SU-DHL-6 (cell line): Measurements from ENCODE around the gene ADD3.

Experiments
- H2AFZ ChIP-seq: fragments of 200-600 bp; sonication (generic); 2 replicates; pipeline ENCODE4 v1.6.1; 2014; ENCODE audit warnings: low read depth, mild to moderate bottlenecking, moderate library complexity, mixed read lengths, antibody characterized with exemption, low read length; ENCODE audit not compliant: severe bottlenecking
- H3F3A ChIP-seq: fragments of 200-600 bp; shearing (Covaris generic); 2 replicates; pipeline ENCODE4 v1.6.0; 2016; ENCODE audit warnings: antibody characterized with exemption, mild to moderate bottlenecking; ENCODE audit not compliant: insufficient read depth
- H3K27ac ChIP-seq: fragments of 200-600 bp; sonication (generic); 2 replicates; pipeline ENCODE4 v1.5.1; 2016; ENCODE audit warnings: low read depth, mild to moderate bottlenecking, low read length, moderate library complexity, mixed read lengths
- H3K27me3 ChIP-seq: fragments of 200-600 bp; sonication (generic), shearing (Covaris generic); 2 replicates; pipeline ENCODE4 v1.6.0; 2014; ENCODE audit warnings: mild to moderate bottlenecking, low read length
- H3K36me3 ChIP-seq: fragments of 200-600 bp; sonication (generic); 2 replicates; pipeline ENCODE4 v1.6.1; 2014; ENCODE audit warnings: mild to moderate bottlenecking, low read length, mixed read lengths
- H3K4me2 ChIP-seq: fragments of 300-600, 200-600 bp; shearing (Covaris generic), sonication (generic); 2 replicates; pipeline ENCODE4 v1.6.0; 2014; ENCODE audit warnings: low read length, low read depth, mild to moderate bottlenecking; ENCODE audit not compliant: poor library complexity, severe bottlenecking
- H3K4me3 ChIP-seq: fragments of 200-600 bp; sonication (generic); 2 replicates; pipeline ENCODE4 v1.5.1; 2014; ENCODE audit warnings: antibody characterized with exemption, low read length, mild to moderate bottlenecking, mixed read lengths; ENCODE audit not compliant: insufficient read depth, poor library complexity, severe bottlenecking
- H3K79me2 ChIP-seq: fragments of 200-600 bp; sonication (generic); 2 replicates; pipeline ENCODE4 v1.6.1; 2014; ENCODE audit warnings: mild to moderate bottlenecking, low read length, moderate library complexity; ENCODE audit not compliant: insufficient read depth
- H3K9ac ChIP-seq: fragments of 200-600 bp; sonication (generic); 2 replicates; pipeline ENCODE4 v1.7.0; 2014; ENCODE audit warnings: mild to moderate bottlenecking, low read length
- H3K9me2 ChIP-seq: fragments of 200-600 bp; sonication (generic); replicated peaks from 2 replicates; pipeline ENCODE4 v1.6.1; 2014; ENCODE audit warnings: low read length; ENCODE audit not compliant: insufficient read depth
- H3K9me3 ChIP-seq: fragments of 200-600 bp; sonication (generic); 2 replicates; pipeline ENCODE4 v1.6.1; 2014; ENCODE audit warnings: low read length, mixed read lengths; ENCODE audit not compliant: insufficient read depth
- H4K20me1 ChIP-seq: fragments of 200-600 bp; sonication (generic); 2 replicates; pipeline ENCODE4 v1.6.1; 2014; ENCODE audit warnings: low read depth, mild to moderate bottlenecking, antibody characterized with exemption, low read length, moderate library complexity, mixed read lengths
- EZH2phosphoT487 ChIP-seq: fragments of 200-600 bp; sonication (generic), shearing (Covaris generic); conservative IDR thresholded peaks from 2 replicates; pipeline ENCODE4 v1.6.1; 2018; ENCODE audit warnings: mild to moderate bottlenecking, antibody characterized with exemption, low read length, moderate library complexity, mixed read lengths
- TF ChIP-seq, protein P1 (sequence below): fragments of 200-600 bp; sonication (generic); IDR thresholded peaks from one replicate; pipeline ENCODE4 v1.5.1; 2017; ENCODE audit warnings: antibody characterized with exemption, mild to moderate bottlenecking, low read length, moderate library complexity; ENCODE audit not compliant: insufficient read depth, poor library complexity, severe bottlenecking

ADD3 gene

GRCh38 chr10:110042181-110042580 is 34.4 kb downstream of the ADD3 start:
- Histone ChIP-seq H3K9me3 (no peaks in the 10 kb centered on the region), H4K20me1 (peaks cover 8% of the 10 kb centered on the region; the same call in 1 of the 2 replicates), H3K36me3 (peaks cover 9% of the 10 kb centered on the region), H3K79me2 (peaks cover 97% of the 10 kb centered on the region), H2AFZ (no peak overlapping the region), H3F3A (peaks cover 8% of the 10 kb centered on the region; the same call in 1 of the 2 replicates), H3K9ac (no peak overlapping the region), H3K27me3 (no peaks in the 10 kb centered on the region), H3K4me3 (no peak overlapping the region), H3K27ac (no peak overlapping the region), H3K9me2 (no peaks in the 10 kb centered on the region), H3K4me2 (no peak overlapping the region)
- TF ChIP-seq EZH2phosphoT487: no peak
- TF ChIP-seq, protein P1, sequence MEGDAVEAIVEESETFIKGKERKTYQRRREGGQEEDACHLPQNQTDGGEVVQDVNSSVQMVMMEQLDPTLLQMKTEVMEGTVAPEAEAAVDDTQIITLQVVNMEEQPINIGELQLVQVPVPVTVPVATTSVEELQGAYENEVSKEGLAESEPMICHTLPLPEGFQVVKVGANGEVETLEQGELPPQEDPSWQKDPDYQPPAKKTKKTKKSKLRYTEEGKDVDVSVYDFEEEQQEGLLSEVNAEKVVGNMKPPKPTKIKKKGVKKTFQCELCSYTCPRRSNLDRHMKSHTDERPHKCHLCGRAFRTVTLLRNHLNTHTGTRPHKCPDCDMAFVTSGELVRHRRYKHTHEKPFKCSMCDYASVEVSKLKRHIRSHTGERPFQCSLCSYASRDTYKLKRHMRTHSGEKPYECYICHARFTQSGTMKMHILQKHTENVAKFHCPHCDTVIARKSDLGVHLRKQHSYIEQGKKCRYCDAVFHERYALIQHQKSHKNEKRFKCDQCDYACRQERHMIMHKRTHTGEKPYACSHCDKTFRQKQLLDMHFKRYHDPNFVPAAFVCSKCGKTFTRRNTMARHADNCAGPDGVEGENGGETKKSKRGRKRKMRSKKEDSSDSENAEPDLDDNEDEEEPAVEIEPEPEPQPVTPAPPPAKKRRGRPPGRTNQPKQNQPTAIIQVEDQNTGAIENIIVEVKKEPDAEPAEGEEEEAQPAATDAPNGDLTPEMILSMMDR: no peak

- Histone ChIP-seq H2AFZ (no peak overlapping the region), H3K9me3 (peaks cover 4% of the 10 kb centered on the region; the same call in 1 of the 2 replicates), H3F3A (peaks cover 8% of the 10 kb centered on the region; the same call in 1 of the 2 replicates), H3K4me2 (no peak overlapping the region), H3K4me3 (no peak overlapping the region), H3K27ac (no peak overlapping the region), H3K27me3 (no peaks in the 10 kb centered on the region), H3K79me2 (peaks cover 99% of the 10 kb centered on the region), H4K20me1 (peaks cover 8% of the 10 kb centered on the region; the same call in 1 of the 2 replicates), H3K36me3 (peaks cover 16% of the 10 kb centered on the region), H3K9me2 (no peaks in the 10 kb centered on the region), H3K9ac (no peak overlapping the region)
- TF ChIP-seq, protein P1: no peak
- no peak for TF ChIP-seq EZH2phosphoT487
These were observed 35.1 kb downstream of the ADD3 start for GRCh38 chr10:110042891-110043290.

GRCh38 chr10:110044681-110045080 is 36.9 kb downstream of the ADD3 start:
- Histone ChIP-seq H3F3A (peaks cover 8% of the 10 kb centered on the region; the same call in 1 of the 2 replicates), H3K9ac (no peak overlapping the region), H2AFZ (no peak overlapping the region), H3K9me3 (peaks cover 8% of the 10 kb centered on the region; the same call in 1 of the 2 replicates), H3K79me2 (peaks cover 94% of the 10 kb centered on the region), H3K27me3 (no peaks in the 10 kb centered on the region), H3K9me2 (no peaks in the 10 kb centered on the region), H3K27ac (no peak overlapping the region), H4K20me1 (peaks cover 3% of the 10 kb centered on the region; the same call in 1 of the 2 replicates), H3K4me3 (no peak overlapping the region), H3K36me3 (peaks cover 16% of the 10 kb centered on the region), H3K4me2 (no peak overlapping the region)
- TF ChIP-seq, protein P1: no peak
- TF ChIP-seq EZH2phosphoT487: no peak
